ENCODE measurements around the gene NUP88. TPM values are rescaled to one million over a fixed set of nuclear protein-coding genes. Genes with fewer than 3 reads are reported as not detected.

NUP88 gene
- total and polyA plus RNA-seq, 10 of the 15 experiments (the other 5 are each of a cell fraction or from before 2014, with no cell fraction given): 110 to 244 (median 188) TPM

DNA sequence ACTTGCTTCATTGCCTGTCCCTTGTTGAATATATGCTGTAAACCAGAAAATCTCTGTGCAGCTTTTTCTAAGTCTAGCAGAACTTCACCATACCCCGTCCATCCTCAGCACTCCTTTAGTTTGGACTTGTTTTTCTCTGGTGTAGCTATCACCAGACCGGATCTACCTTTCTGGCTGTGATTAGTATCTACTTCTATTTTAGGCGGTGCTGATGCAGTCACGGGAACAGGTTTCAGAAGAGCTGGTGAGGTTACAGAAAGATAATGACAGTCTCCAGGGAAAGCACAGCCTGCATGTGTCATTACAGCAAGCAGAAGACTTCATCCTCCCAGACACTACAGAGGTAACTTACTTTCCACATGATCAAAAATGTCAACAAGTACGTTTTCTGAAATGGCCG lies 46.4 kb downstream of the NUP88 start (continued):
- TF ChIP-seq, protein P1, sequence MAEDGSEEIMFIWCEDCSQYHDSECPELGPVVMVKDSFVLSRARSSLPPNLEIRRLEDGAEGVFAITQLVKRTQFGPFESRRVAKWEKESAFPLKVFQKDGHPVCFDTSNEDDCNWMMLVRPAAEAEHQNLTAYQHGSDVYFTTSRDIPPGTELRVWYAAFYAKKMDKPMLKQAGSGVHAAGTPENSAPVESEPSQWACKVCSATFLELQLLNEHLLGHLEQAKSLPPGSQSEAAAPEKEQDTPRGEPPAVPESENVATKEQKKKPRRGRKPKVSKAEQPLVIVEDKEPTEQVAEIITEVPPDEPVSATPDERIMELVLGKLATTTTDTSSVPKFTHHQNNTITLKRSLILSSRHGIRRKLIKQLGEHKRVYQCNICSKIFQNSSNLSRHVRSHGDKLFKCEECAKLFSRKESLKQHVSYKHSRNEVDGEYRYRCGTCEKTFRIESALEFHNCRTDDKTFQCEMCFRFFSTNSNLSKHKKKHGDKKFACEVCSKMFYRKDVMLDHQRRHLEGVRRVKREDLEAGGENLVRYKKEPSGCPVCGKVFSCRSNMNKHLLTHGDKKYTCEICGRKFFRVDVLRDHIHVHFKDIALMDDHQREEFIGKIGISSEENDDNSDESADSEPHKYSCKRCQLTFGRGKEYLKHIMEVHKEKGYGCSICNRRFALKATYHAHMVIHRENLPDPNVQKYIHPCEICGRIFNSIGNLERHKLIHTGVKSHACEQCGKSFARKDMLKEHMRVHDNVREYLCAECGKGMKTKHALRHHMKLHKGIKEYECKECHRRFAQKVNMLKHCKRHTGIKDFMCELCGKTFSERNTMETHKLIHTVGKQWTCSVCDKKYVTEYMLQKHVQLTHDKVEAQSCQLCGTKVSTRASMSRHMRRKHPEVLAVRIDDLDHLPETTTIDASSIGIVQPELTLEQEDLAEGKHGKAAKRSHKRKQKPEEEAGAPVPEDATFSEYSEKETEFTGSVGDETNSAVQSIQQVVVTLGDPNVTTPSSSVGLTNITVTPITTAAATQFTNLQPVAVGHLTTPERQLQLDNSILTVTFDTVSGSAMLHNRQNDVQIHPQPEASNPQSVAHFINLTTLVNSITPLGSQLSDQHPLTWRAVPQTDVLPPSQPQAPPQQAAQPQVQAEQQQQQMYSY (CRISPR knock-in tag; IDR thresholded peaks at IDR 0.05): no peak
- no peak for TF ChIP-seq ZNF24 (IDR thresholded peaks at IDR 0.05)
- TF ChIP-seq MXI1 (IDR thresholded peaks at IDR 0.05; ENCODE audit: low read depth, low read length): peak; percentile 82
- TF ChIP-seq, protein P2, sequence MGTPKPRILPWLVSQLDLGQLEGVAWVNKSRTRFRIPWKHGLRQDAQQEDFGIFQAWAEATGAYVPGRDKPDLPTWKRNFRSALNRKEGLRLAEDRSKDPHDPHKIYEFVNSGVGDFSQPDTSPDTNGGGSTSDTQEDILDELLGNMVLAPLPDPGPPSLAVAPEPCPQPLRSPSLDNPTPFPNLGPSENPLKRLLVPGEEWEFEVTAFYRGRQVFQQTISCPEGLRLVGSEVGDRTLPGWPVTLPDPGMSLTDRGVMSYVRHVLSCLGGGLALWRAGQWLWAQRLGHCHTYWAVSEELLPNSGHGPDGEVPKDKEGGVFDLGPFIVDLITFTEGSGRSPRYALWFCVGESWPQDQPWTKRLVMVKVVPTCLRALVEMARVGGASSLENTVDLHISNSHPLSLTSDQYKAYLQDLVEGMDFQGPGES (IDR thresholded peaks at IDR 0.05): no peak
- TF ChIP-seq, protein P3, sequence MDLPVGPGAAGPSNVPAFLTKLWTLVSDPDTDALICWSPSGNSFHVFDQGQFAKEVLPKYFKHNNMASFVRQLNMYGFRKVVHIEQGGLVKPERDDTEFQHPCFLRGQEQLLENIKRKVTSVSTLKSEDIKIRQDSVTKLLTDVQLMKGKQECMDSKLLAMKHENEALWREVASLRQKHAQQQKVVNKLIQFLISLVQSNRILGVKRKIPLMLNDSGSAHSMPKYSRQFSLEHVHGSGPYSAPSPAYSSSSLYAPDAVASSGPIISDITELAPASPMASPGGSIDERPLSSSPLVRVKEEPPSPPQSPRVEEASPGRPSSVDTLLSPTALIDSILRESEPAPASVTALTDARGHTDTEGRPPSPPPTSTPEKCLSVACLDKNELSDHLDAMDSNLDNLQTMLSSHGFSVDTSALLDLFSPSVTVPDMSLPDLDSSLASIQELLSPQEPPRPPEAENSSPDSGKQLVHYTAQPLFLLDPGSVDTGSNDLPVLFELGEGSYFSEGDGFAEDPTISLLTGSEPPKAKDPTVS (IDR thresholded peaks at IDR 0.05; ENCODE audit: low read depth, low read length): no peak
- TF ChIP-seq, protein P4, sequence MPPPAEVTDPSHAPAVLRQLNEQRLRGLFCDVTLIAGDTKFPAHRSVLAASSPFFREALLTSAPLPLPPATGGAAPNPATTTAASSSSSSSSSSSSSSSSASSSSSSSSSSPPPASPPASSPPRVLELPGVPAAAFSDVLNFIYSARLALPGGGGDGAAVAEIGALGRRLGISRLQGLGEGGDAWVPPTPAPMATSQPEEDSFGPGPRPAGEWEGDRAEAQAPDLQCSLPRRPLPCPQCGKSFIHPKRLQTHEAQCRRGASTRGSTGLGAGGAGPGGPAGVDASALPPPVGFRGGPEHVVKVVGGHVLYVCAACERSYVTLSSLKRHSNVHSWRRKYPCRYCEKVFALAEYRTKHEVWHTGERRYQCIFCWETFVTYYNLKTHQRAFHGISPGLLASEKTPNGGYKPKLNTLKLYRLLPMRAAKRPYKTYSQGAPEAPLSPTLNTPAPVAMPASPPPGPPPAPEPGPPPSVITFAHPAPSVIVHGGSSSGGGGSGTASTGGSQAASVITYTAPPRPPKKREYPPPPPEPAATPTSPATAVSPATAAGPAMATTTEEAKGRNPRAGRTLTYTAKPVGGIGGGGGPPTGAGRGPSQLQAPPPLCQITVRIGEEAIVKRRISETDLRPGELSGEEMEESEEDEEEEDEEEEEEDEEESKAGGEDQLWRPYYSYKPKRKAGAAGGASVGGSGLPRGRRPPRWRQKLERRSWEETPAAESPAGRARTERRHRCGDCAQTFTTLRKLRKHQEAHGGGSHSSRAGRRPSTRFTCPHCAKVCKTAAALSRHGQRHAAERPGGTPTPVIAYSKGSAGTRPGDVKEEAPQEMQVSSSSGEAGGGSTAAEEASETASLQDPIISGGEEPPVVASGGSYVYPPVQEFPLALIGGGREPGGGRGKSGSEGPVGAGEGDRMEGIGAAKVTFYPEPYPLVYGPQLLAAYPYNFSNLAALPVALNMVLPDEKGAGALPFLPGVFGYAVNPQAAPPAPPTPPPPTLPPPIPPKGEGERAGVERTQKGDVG (CRISPR knock-in tag; IDR thresholded peaks at IDR 0.05): no peak
- no peak for TF ChIP-seq NBN (IDR thresholded peaks at IDR 0.05)
- no peak for TF ChIP-seq ASH2L (IDR thresholded peaks at IDR 0.05; ENCODE audit: borderline replicate concordance, low read depth)
- peak; percentile 11 to 31; a peak in 1 of 4 replicates for TF ChIP-seq IKZF2 (IDR thresholded peaks at IDR 0.05)
- TF ChIP-seq BHLHE40 (IDR thresholded peaks at IDR 0.05; ENCODE audit: borderline replicate concordance in 1 of 2, low read depth in 2 of 2, low read length in 1 of 2): peak; percentile 90 to 92
- peak; percentile 55; the same call in 1 of the 2 replicates for TF ChIP-seq POLR2AphosphoS5 (IDR thresholded peaks at IDR 0.05; ENCODE audit: low read length)
- TF ChIP-seq SREBF2 (IDR thresholded peaks at IDR 0.05; ENCODE audit: low read length): no peak
- no peak for TF ChIP-seq SMC3 (IDR thresholded peaks at IDR 0.05; ENCODE audit: borderline replicate concordance, low read length)
- TF ChIP-seq KAT2A (conservative IDR thresholded peaks at IDR 0.05; ENCODE audit: control insufficient read depth, low read depth, low read length): no peak
- TF ChIP-seq, protein P5, sequence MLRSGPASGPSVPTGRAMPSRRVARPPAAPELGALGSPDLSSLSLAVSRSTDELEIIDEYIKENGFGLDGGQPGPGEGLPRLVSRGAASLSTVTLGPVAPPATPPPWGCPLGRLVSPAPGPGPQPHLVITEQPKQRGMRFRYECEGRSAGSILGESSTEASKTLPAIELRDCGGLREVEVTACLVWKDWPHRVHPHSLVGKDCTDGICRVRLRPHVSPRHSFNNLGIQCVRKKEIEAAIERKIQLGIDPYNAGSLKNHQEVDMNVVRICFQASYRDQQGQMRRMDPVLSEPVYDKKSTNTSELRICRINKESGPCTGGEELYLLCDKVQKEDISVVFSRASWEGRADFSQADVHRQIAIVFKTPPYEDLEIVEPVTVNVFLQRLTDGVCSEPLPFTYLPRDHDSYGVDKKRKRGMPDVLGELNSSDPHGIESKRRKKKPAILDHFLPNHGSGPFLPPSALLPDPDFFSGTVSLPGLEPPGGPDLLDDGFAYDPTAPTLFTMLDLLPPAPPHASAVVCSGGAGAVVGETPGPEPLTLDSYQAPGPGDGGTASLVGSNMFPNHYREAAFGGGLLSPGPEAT (IDR thresholded peaks at IDR 0.05; ENCODE audit: low read depth): peak; percentile 72; the same call in 1 of the 2 replicates
- no peak for TF ChIP-seq PAX8 (IDR thresholded peaks at IDR 0.05)
- no peak for TF ChIP-seq JUNB (IDR thresholded peaks at IDR 0.05)
- no peak for TF ChIP-seq KLF5 (IDR thresholded peaks at IDR 0.05; ENCODE audit: partially characterized antibody)
- TF ChIP-seq TBL1XR1 (IDR thresholded peaks at IDR 0.05; ENCODE audit: low read depth, low read length): 0 out of 2 replicates have a peak, but pooled peaks have one; percentile 37
- no peak for TF ChIP-seq SIN3A (IDR thresholded peaks at IDR 0.05; ENCODE audit: low read depth, low read length)
- TF ChIP-seq BCL11A (IDR thresholded peaks at IDR 0.05; ENCODE audit: low read depth, low read length): peak; percentile 44; the same call in 1 of the 2 replicates

Measured in GM12878 (cell line).